Heart right ventricle (tissue), 16 donors: Measurements from ENCODE around the gene RAB8B. TPM values are rescaled to one million over a fixed set of nuclear protein-coding genes. Genes with fewer than 3 reads are reported as not detected.
"Not testable (repeated sequence)": the region's sequence is repeated elsewhere in the genome, so short reads cannot be mapped to it uniquely, and the experiment has no call there.

Experiments
- ATAC-seq, 8 donors: fragments of 200-7000 bp; cut with Tn5 transposase; one replicate each; pipeline ENCODE4 v1.9.1; 2020; ENCODE audit warnings: mild to moderate bottlenecking in 8 of 8, moderate library complexity in 8 of 8, moderate number of reproducible peaks in 1 of 8
- DNase-seq, 2 donors: peaks; one replicate each; pipeline ENCODE4 v3.0.0-alpha.2; 2020
- H3K27ac ChIP-seq, 10 donors: fragments of 200-600 bp; sonication (generic) in 2 of 10; one replicate each; pipeline versions ENCODE4 v1.5.0 to v1.8.0; 2020 to 2022; ENCODE audit warnings: mild to moderate bottlenecking in 3 of 10
- H3K27me3 ChIP-seq, 7 donors: fragments of 200-600 bp; one replicate each; pipeline ENCODE4 v1.8.0; 2021 to 2022; ENCODE audit warnings: mild to moderate bottlenecking in 2 of 7
- H3K36me3 ChIP-seq, 9 donors: fragments of 200-600 bp; sonication (generic) in 1 of 9; one replicate each; pipeline versions ENCODE4 v1.5.0 to v1.8.0; 2020 to 2022; ENCODE audit warnings: mild to moderate bottlenecking in 2 of 9
- H3K4me1 ChIP-seq, 9 donors: fragments of 200-600 bp; sonication (generic) in 1 of 9; one replicate each; pipeline versions ENCODE4 v1.5.0 to v1.8.0; 2020 to 2022; ENCODE audit warnings: mild to moderate bottlenecking in 4 of 9
- H3K4me3 ChIP-seq, 10 donors: fragments of 200-600 bp; sonication (generic) in 2 of 10; one replicate each; pipeline versions ENCODE4 v1.5.0 to v1.8.0; 2020 to 2022; ENCODE audit warnings: mild to moderate bottlenecking in 7 of 10, moderate library complexity in 2 of 10
- H3K9me3 ChIP-seq, 11 donors: fragments of 200-600 bp in 10 of 11; sonication (generic) in 2 of 11; one replicate each; pipeline versions ENCODE4 v1.5.0 to v1.8.0; 2013 to 2022; ENCODE audit warnings: mild to moderate bottlenecking in 2 of 11, control low read depth in 1 of 11, moderate library complexity in 1 of 11
- WGBS, 2 donors: extraction: QIAGEN DNeasy Blood & Tissue Kit; methylation state at CpG; one replicate each; pipeline ENCODE4 v1.1.7; 2013; ENCODE audit warnings: inconsistent platforms in 1 of 2; 5-methylcytosine and 5-hydroxymethylcytosine counted together
- intact Hi-C, 10 donors: fragments of 100-400 bp; cut with DNase I; formaldehyde crosslinking; loops; one replicate each; pipeline versions ENCODE4 v1.11.1 to v1.14.2; 2022
- polyA plus RNA-seq, 2 donors: library from polyadenylated mRNA; stranded (reverse); fragments of 200-250 nt; gene quantifications; one replicate each; pipeline ENCODE4 v1.2.3, GENCODE V29; 2013
- total RNA-seq, 10 donors: library from RNA; stranded (reverse); fragmentation: NEBNext Ultra II Directional in 3 of 10; extraction: Animal tissue kit (Norgen Biotek cat#: 25700) in 3 of 10; gene quantifications; one replicate each; pipeline versions ENCODE4 v1.2.1 to v1.2.4, GENCODE V29; 2021 to 2023
- TF ChIP-seq, protein P1 (sequence below), 9 donors: fragments of 200-600 bp; sonication (generic) in 2 of 9; IDR thresholded peaks; one replicate each; pipeline versions ENCODE4 v1.5.0 to v1.8.0; 2021 to 2022; ENCODE audit warnings: antibody characterized with exemption in 9 of 9, mild to moderate bottlenecking in 5 of 9, moderate library complexity in 1 of 9
- donor health status: Arrhythmogenic right ventricular cardiomyopathy.
- donor health status: ischemic (EF 13 %, LVEDD 7.1; RV severe dilation, severe dysfunction).
- donor health status: healthy with polysubstance abuse.
- donor health status: DM: no; HTN: yes; CAD: no.
- donor health status: DM: no; HTN: no; CAD: no.
- donor health status: ischemic (EF 25% LVEDD 6.9; RV normal size, moderate dysfunction).
- donor health status: ischemic (EF 25% LVEDD 5.7; RV mildly dilated, moderate dysfunction).
- donor health status: healthy.
- donor health status: DM: yes; HTN: yes; CAD: no.
- donor health status: Ischemic cardiomyopathy.
- donor health status: ischemic (EF 35%, LVEDD 5.7; RV mildly dilated, moderate dysfunction).
- donor health status: nonischemic (EF 11% LVEDD 7.7; RV severe dilation, severe dysfunction).
- donor health status: DM: yes; HTN: yes; CAD: no.
- donor health status: PGD.
- donor health status: ischemic (EF 29% LVEDD 5.4; RV normal size, mild dysfunction).
- donor health status: nonischemic (EF 23%, LVEDD 6.1; RV moderate dilation, normal function).

The RAB8B gene
- total and polyA plus RNA-seq, 12 donors, result 4.4 to 27.7 (median 6.9) TPM

DNA sequence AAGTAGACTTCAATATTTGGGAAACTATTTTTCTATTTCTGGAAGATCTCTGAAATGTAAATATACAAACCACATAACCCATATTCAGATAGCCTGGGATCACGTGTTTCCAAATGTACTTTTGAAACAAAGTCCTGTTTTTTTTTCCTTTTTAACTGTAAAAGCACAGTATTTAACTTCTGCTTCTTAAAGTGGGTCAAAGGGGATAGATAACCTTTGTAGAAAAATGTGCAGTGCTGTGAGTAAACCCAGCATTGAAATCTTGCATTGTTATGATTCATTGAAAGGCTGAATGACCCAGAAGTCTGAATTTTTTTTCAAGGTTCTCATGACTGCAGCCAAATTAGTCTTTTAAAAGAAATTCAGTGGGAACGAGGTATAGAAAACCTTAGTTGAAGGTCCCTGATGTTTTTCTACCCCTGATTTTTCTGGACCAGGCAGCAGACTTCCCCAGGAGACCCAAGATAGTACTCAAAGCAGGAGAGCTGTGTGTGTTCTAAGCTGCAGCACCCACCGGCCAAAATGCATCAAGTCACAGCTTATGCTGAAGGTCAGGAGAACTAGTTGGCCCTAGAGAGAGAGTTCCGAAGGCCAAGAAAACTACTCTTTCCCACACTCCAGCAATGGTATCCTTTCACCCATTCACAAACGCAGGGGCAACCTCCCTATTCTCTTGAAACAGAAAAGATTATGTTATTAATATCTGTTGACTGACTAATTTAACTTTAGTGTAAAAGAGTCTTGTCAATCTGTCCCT lies 44.4 kb downstream of the RAB8B start:
- intact Hi-C loops, result no loop called here
- Histone ChIP-seq H3K4me3 (no peak overlapping the region), H3K36me3 (no peaks in the 10 kb centered on the region), H3K9me3 (peaks cover 0 to 5% (median 0%) of the 10 kb centered on the region in 11 donors), H3K27ac (peak overlapping the region; percentile 14 to 82 (median 54)), H3K4me1 (peaks cover 2 to 87% (median 37%) of the 10 kb centered on the region in 9 donors), H3K27me3 (no peaks in the 10 kb centered on the region)
- DNase-seq, result no peak
- TF ChIP-seq, protein P1, sequence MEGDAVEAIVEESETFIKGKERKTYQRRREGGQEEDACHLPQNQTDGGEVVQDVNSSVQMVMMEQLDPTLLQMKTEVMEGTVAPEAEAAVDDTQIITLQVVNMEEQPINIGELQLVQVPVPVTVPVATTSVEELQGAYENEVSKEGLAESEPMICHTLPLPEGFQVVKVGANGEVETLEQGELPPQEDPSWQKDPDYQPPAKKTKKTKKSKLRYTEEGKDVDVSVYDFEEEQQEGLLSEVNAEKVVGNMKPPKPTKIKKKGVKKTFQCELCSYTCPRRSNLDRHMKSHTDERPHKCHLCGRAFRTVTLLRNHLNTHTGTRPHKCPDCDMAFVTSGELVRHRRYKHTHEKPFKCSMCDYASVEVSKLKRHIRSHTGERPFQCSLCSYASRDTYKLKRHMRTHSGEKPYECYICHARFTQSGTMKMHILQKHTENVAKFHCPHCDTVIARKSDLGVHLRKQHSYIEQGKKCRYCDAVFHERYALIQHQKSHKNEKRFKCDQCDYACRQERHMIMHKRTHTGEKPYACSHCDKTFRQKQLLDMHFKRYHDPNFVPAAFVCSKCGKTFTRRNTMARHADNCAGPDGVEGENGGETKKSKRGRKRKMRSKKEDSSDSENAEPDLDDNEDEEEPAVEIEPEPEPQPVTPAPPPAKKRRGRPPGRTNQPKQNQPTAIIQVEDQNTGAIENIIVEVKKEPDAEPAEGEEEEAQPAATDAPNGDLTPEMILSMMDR (IDR thresholded peaks at IDR 0.05), result no peak
- 49 to 61% methylated on average over 5 of the region's 5 CpGs for WGBS, 2 donors
- ATAC-seq, result peak in 7 of 8 donors; percentile 40 to 64 (median 52)

DNA sequence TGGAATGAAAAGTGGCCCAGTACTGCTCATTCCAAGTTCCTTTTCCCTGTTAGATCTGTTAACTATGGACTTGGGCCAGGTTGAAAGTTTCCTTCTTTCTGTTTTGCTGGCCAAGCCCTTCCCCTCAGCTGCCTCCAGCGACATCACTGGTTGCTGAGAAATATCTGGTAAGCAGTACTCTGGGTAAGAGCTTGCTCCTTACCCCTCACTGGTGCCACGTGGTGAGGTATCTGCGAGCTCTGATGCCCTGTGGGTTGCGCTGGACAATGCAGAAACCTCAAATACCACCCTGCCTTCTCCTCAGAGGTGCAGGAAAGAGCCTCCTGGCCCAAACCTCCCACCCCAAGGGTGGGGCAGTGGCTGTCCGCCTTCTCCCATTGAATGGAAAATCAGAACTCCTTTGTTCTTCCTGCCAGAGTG lies 45.1 kb downstream of the RAB8B start:
- Histone ChIP-seq H3K27me3 (no peaks in the 10 kb centered on the region), H3K9me3 (peaks cover 0 to 5% (median 0%) of the 10 kb centered on the region in 11 donors), H3K4me3 (no peak overlapping the region), H3K4me1 (peaks cover 4 to 90% (median 40%) of the 10 kb centered on the region in 9 donors), H3K27ac (peak overlapping the region; percentile 14 to 82 (median 54)), H3K36me3 (no peaks in the 10 kb centered on the region)
- intact Hi-C loops, result no loop called here
- peak; percentile 76 to 87 (median 84) for ATAC-seq
- WGBS, 2 donors, result 54 to 69% methylated on average over 5 of the region's 5 CpGs
- TF ChIP-seq, protein P1 (IDR thresholded peaks at IDR 0.05), result no peak
- peak; percentile 39 to 66 for DNase-seq

DNA sequence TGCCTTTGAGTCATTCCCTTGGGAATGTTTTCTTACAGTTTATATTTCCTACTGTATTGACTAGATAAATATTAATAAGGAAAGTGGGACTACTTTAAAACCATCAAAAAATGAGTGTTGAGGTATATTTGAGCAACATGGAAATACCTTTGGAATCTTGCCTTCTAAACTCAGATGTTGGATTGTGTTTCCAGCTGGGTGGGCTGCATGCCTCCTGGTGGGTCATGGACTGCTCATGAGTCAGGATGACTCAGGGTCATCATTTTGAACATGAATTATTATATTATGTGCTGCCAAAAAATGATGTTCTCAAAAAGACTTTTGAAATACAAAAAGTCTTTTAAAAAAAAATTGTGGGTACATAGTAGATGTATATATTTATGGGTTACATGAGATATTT lies 46.9 kb downstream of the RAB8B start:
- Histone ChIP-seq H3K36me3 (no peaks in the 10 kb centered on the region), H3K4me3 (no peak overlapping the region), H3K9me3 (peaks cover 0 to 5% (median 0%) of the 10 kb centered on the region in 11 donors), H3K4me1 (peaks cover 4 to 85% (median 40%) of the 10 kb centered on the region in 9 donors), H3K27ac (peak overlapping the region in 1 of 10 donors; percentile 40), H3K27me3 (no peaks in the 10 kb centered on the region)
- intact Hi-C loops, result no loop called here
- ATAC-seq (peak in 1 of 8 donors; percentile 35), DNase-seq (no peak)
- TF ChIP-seq, protein P1 (IDR thresholded peaks at IDR 0.05), result no peak

DNA sequence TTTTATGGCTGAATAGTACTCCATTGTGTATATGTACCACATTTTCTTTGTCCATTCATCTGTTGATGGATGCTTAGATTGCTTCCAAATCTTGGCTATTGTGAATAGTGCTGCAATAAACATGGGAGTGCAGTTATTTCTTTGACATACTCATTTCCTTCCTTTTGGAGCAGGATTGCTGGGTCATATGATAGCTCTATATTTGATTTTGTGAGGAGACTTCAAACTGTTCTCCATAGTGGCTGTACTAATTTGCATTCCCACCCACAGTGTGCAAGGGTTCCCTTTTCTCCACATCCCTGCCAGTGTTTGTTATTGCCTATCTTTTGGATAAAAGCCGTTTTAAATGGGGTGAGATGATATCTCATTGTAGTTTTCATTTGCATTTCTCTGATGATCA lies 47.7 kb downstream of the RAB8B start:
- H3K36me3 ChIP-seq, H3K9me3 ChIP-seq, H3K27me3 ChIP-seq, intact Hi-C loops, H3K4me3 ChIP-seq, DNase-seq, ATAC-seq: not testable (repeated sequence)
- WGBS, 2 donors, result 67 to 85% methylated on average over 1 of the region's 1 CpG
- Histone ChIP-seq H3K27ac (peak overlapping the region in 1 of 10 donors; percentile 40), H3K4me1 (peaks cover 4 to 83% (median 40%) of the 10 kb centered on the region in 9 donors)

DNA sequence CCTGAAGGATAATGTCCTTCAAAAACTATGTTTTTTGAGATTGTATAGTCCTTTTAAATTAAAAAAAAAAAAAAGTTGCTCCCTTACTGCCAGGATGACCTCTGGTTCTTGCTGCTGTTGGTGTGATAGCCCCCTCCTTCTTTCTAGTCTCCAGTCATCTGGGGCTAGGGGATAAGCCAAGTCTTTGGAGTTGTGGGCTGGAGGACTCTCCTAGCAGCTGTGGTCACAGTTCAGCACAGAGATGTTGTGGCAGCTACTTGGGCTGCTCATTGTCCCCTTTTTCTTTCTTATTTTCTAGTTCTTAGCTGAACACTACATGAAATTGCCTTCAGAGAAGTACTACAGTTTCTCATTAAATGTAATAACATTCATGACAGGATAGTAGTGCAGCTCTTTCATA lies 48.8 kb downstream of the RAB8B start:
- H3K4me3 ChIP-seq, result no peak overlapping the region
- no peaks in the 10 kb centered on the region for H3K36me3 ChIP-seq
- H3K9me3 ChIP-seq, result peaks cover 0 to 5% (median 0%) of the 10 kb centered on the region in 11 donors
- TF ChIP-seq, protein P1 (IDR thresholded peaks at IDR 0.05), result no peak
- no peaks in the 10 kb centered on the region for H3K27me3 ChIP-seq
- intact Hi-C loops, result no loop called here
- peaks cover 4 to 77% (median 36%) of the 10 kb centered on the region in 9 donors for H3K4me1 ChIP-seq
- ATAC-seq (no peak), DNase-seq (no peak)
- peak overlapping the region in 4 of 10 donors; percentile 5 to 44 (median 22) for H3K27ac ChIP-seq
